OCI-M1 (cell line): ENCODE results near the gene FHIT.
A peak's percentile ranks its signal among the peaks of the same experiment; 100 is the strongest.

Source experiments
- DNase-seq: peaks from one replicate; lab custom pipeline; 2025; lab: John Stamatoyannopoulos, UW

FHIT gene

DNA sequence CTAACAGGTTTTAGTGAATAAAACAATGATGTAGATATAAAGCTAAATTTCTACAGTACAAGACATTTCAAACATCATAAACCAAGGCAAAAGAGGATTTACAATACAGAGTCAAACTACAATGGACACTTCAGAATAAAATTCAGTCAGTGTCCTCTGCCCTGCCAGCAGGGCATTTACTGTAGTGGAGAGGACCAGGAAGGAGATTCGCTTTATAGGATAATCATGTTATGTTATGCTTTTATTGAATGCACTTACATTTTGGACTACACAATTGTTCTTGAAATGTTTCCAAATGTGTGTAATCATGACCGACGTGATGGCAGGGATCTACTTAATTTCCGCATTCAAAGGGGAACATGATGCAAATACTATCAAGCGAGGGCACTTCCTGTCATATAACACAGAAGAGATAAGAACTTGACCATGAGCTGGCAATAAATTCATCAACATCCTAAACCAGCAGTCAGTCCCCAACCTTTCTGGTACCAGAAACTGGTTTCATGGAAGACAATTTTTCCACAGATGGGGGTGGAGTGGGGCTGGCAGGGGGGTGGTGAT lies 925.6 kb downstream of the FHIT start:
- peak; percentile 76 for DNase-seq

DNA sequence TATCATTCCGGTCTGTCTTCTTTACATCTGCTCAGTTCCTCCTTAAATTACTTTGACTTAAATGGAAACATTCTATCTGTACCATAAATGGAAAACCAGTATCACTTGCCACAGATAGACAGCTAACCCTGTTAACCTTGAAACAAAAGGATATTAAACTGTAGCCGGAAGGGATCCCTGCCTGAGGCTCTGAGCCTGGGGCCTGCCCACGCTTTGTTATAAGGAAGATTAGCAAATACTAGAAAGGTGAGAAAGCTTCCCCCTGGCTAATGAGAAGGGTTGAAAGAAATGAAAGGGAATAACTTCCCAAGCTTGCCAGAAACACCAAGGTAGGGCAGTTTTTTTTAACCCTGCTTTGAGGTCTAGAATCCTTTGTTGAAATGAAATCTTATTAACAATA lies 927.6 kb downstream of the FHIT start:
- no peak for DNase-seq

DNA sequence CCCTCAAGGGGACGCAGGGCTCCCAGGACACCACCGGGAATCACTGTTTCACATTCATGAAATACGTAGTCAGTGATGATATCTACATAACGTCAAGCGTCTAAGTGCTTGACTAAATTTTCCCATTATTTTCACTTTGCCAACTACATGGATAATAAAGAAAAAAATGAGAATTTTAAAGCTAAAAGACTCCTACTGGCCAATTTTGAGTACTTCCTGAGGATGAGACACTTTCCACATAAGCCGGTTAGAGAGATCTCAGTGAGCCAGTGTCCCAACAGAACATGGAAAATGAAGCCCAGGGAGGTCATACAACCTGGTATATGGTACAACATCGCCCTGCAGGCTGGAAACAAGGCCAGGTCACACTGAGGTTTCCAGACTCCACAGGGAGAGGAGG lies 928.1 kb downstream of the FHIT start:
- DNase-seq, result no peak

DNA sequence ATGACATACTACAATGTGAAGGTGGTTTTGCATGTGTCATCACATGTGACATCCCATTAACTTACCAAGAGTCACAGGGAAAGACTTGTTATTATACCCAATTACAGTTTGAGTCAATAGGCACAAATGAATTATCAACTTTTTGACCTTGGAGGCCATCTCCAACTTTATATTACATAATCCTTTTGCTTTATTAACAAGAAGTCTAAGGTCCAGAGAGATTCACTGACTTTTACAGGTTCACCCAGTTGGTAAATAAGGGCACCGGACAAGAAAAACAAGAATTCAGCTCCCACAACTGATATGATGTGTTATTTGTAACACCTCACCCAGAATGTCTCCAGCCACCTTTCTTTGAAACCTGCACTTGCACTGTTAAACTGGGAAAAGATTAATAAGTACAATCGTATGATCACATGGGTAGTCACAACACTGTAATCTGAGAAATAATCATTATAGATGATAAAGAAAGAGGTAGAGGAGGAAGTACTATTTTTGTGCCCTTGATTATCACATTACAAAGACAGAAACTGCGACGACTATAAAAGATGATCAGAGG lies 928.9 kb downstream of the FHIT start:
- DNase-seq, result no peak

DNA sequence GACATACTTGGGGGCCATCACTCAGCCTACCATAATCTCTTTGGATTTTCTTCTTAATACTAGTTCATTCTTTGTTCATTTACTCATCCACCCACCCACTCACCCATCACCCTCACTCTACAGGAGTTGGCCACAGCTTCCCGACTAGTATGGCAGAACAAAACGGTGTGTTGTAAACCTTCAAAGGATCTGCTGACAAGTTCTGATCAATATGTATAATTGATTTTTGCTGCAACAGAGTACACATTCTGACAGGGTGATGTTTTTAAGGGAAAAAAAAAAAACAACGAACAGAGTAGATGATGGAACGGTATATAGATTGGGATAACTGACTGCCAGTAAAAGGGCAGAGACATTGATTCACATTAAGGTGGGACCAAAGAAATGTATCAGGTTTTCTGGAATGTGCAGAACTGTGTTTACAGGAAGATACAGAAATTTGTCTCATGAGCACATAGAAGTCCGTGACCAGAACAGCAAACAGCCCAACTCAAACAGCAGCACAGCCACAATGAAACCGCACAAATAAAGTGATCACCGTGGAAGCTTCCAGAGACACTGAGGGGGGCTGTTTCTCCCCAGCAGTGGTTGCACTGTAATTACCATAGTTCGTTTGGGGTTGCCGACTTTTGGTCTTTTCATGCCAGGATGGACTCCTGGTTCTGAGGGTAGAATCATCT lies 931.9 kb downstream of the FHIT start:
- no peak for DNase-seq

DNA sequence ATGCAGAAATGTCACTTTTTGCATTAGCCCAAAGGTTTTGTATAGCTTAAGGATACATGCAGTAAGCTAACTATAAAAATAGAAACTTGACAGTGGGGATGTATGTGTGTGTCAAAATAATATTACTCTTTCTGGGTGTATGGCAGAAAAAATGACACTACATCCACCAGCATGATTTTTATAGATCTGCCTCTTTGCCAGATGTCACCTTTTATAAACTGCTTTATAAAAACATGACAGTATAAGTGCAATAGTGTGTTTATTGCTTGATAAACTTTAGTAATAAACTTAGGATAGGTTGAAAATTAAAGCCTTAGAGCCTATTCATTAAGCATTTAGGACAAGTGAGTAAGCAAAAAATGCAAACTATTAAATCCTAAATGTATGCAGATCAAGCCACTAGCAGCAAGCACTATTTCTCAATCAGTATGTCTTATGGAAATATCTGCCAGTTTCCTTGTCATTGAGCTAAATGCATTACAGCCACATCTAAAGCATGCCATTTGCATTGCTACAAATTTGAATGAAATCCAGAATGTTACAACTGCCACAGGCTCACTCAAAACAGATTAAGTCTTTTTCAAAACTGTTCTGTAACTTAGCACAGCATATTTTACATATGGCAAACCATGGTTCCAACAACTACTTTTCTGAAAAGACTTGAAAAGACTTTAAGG lies 935.0 kb downstream of the FHIT start:
- DNase-seq, result no peak

DNA sequence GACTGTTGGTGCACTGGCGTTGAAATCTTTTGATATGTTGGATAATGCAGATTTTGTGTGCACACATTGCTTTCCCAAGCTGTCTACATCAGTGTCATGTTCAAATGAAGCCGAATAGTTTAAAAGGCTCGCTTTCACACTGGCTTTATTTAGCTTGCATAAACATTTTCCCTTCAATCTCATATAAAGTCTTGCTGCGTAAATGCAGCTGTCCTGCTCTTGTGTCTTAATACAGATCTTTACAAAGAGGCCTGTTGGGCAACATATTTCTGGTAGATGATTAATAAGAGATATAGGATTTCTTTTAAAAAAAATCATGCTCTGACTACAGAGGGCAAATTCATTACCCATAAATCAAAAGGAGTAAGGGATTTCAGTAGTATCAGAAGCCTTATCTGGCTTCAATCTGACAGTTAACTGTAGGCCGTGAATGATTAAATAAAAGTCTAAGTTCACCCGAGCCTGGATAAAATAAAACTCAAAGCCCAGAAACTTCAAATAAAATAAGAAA lies 937.2 kb downstream of the FHIT start:
- DNase-seq, result no peak

DNA sequence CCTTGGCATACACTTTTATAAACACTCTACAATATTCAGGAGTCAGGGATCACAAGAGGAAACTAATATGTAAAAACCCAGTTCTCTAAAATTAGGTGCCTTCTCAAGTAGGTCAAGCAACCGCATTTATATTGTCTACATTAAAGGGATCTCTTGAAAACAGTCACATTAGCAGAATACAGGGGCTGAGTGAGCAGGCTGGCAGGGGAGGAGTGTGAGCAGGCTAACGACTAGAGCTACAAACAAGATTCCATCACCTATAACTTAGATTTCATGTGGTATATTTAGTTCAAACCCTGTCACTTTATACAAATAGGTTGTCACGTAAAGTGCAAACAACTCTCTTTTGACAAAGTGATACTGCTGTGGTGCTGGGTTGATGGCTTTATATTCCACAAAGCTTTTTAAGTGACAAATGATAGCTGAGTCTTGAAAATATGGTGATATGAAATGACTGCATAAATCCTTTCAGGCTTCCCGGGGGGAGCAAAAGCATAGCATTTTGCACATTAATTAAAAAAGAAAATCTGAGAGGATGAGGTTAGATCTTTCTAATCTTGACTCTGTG lies 937.9 kb downstream of the FHIT start:
- no peak for DNase-seq

DNA sequence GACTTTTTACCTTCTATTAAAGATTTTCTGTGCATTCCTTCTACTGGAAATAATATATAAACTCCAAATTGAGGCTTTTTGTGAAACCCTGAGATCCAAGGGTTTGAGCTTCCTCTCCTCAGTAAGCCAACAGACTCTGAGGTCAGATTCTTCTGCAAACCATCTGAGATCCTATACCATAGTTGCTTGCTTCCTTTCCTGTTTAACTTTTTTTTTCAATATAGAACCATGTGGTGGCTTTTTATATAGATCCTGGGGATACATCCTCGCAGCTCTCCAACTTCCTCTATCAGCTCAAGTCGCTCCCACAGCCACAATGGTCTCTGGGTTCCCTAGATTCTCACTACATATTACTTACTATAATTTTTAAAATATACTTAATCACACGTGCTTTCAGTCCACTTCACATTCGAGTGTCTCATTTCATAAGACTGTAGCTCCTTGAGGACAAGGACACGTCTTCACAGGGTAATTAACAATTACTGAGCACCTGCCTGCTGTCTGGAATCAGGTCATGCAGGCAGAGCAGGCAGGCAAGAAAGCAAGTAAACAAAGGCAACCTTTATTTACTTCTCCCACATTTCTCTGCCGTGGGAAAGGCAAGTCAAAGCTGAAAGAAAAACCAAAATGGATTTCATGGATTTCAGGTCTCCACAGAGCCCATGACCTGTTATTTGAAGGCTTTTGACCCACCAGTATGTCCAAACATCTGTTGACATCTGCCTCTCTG lies 941.5 kb downstream of the FHIT start:
- DNase-seq, result peak; percentile 34

DNA sequence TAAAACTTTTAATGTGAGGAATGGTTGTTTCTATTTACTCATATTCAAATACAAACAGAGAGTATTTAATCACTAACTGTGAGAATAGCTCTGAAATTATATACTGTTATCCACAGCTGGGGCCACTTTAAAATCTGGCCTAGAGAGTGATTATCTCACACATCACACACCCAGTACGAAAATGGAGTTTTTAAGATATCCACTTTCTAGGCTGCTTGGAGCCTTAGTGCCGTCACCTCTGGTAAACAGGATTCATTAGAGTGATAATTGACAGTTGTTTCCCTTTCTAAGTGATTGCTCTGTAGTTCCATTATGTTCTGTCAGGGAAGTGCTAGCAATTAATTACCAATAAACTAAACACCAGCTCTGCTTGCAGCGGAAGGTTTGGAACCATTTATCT lies 942.4 kb downstream of the FHIT start:
- DNase-seq, result no peak

DNA sequence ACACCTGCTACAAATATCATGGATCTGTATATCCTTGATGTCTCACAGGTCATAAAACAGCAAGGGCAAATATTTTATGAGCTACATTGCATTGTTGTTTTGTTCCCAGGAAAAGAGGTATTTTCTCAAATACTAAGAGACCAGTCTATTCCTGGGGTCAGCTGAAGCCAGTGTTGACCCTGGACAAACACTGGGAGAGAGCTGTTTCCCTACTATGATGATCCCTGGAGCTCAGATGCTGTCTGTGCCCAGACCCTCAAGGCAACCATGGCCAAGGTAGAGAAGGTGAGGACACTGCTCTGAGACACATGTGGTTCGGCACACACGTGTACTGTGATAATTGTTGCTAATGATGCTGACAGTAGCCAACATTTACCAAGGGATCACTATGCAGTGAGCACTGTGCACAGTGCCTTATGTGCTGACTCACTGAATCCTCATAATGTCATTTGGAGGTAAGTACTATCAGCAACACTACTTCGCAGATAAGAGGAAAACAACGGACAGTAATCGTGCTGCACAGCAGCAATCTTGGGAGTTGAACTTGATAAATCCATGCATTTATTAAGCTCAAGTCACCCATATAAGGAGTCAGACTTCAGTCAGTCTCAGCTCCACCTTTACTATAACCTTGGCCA lies 943.6 kb downstream of the FHIT start:
- peak; percentile 24 for DNase-seq

DNA sequence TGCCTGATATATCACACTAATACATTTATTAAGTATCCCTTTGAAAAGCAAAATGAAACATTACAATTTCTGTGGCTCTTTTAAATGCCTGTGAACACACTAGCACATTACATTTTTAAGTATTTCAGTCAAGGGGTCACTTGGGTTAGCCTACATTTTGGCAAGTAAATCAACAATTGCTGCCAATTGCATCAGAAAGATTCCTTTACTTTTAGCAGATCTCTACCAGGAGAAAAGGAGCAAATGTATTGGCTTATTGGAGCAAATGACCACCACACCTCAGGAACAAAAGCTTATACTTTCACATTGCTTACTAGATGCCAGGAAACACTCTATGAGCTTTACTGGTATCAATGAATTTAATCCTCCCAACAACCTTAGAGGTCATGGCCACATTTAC lies 947.1 kb downstream of the FHIT start:
- DNase-seq, result peak; percentile 62

DNA sequence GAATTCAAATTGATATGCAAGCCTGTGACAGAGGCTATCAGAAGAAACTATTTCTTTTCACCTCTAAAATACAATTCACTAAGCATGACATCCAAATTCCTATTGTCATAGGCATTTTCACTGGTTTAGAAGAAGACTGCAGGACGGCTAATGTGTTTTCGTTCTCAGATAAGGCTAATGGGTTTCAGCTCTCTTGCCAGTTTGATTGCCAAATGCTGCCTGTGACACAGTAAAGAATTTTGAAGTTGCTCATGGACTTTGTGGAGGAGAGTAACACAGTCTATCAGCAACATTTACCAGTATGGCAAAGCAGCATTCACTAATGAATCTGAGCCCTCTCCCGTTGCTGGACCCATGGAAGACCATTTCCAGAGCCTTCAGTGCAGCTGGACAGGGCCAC lies 948.1 kb downstream of the FHIT start:
- DNase-seq, result no peak

DNA sequence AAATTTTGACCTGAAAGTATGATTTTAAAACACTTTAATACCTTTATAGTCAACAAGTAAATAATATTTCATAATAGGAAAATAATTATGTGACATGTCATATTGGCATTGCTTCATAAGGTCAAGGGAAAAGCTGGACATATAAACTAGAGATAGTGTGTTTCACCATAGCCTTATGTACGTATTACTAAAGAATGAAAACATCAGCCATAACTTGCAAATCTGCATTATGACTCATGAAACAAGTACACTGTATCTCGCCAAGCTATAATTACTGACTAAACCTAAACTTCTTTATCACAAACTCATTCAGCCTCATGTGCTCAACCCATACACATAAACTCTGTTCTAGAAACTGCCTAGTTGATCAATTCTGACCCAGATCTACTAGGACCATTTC lies 950.1 kb downstream of the FHIT start:
- peak; percentile 15 for DNase-seq

DNA sequence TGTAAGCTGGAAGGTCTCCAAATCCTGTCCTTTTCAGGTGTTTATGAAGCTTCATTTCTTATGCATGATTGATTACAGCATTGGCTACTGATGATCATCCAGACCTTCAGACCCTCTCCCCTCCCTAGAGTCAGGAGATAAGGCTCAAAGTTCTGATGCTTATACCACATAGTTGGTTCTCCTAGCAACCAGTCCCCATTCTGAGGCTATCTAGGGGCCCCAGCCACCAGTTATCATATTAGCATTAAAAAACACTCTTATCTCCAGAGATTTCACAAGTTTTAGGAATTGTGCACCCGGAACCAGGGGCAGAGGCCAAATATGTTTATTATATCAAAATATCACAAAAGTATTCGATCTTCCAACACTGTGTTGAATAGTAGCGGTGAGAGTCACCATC lies 953.1 kb downstream of the FHIT start:
- peak; percentile 62 for DNase-seq

DNA sequence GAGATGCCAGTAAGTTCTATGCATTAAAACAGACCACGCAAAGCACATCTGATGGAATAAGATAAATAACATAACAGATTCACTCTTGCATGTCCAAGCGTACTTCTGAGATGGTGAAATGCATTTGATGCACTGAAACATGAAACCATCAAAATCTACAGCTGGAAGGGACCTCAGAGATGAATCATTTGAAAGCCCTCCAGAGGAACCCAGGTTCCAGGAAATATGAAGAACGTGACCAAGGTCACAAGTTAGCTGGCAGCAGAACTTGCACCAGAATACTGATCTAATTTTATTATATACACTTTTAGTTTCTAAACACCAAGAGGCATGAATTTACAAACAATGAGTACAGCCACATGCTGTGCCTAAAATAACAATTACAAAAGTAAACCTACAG lies 957.1 kb downstream of the FHIT start:
- DNase-seq, result peak; percentile 51

DNA sequence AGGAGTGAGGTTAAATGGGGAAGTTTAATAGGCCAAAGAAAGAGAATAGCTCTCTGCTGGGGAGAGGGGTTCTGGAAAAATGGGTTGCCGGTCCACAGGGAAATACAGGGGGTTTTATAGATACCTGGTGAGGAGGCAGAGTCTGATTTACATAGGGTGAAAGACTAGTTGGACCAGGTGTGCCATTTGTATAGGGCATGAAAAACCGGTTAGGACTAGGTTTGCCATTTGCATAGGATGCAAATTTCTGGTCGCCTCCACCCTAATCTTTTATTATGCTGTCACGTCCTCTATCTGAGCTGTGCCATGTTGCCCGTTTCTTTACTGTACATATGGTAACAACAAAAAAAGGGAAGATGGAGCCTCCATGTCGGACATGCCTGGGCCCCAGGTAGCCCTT lies 960.1 kb downstream of the FHIT start:
- DNase-seq, result no peak

DNA sequence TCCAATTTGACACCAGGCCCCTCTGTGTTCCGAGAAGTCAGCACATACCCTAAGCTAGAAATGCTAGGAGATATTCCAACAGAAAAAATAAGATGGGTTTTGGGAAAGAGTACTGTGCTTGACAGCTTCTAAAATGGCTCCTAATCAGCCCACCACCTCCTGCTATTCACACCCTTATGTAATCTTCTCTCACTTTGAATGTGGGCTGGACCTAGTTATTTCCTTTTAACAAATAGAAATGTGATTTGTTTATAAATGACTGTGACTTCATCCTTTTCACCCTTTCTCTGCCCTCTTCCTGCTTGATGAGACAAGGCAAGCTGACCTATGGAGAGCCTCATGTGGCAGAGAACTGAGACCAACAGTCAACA lies 961.1 kb downstream of the FHIT start:
- peak; percentile 16 for DNase-seq

DNA sequence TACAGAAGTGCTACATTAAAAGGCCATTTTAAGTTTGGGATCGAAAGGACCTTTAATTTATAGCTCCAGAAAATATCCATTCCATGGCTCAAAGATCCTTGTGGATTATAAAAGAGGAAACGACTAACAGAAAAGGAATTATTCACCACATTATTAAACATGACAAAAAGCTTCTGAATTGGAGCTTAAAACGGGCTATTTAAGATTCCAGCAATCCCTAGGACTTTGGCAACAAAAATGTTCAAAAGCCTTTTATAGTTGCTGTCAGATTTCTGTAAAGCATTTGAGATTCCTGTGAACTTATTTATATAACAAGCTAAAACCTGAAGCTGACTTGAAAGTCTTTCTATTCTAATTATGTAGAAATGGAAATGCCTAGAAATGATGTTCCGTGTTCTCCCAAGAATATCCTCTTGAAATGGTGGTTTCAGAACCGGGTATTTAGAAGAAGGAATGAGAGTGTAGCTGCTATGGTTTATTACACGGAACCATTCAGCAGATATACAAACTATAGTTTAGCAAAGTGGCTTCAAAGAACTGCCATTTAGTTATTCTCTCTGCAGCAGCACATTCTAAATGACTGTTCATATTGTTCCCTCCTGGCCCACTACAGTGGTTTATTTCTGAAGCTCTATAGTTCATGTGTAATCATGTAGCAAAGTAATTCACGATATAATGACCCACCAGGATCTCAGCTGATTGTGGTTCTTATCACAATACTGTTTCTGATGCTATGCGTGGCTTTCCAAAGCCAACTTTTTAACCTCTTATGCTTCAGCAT lies 961.7 kb downstream of the FHIT start:
- DNase-seq, result no peak

DNA sequence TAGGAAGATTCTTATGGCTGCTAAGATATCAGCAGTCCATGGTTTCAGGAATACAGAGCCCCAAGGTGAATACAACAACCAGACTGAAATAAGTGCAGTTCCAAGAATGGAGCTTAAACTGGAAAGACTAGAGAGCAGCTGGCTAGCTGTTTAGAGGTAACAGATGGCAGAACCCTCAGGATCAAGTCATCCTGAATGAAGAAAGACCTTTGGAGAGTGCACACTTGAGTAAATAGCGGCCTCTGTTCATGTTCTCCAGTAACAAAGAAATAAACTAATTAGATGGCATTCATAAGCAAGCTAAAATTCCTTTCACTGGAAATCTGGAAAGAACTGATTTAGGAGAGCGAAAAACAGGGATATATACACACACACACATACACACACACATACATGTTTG lies 968.4 kb downstream of the FHIT start:
- DNase-seq, result no peak

DNA sequence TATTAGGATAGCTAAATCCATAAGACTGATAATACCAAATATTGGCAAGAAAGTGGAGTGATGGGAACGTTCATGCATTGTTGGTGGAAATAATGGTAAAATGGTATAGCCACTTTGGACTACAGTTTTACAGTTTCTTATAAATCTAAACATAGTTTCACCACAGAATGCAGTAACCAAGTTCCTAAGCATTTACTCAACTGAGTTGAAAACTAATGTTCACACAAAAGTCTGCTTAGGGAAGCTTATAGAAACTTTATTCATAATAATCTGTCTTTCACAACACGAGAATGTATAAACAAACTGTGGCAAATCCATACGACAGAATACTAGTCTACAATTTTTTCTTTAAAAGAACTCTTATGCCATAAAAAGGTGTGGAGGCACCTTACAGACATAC lies 969.3 kb downstream of the FHIT start:
- DNase-seq, result no peak
